Jurkat, Clone E6-1 (cell line): ENCODE data around the gene METRNL.
"Not testable (repeated sequence)": the region's sequence is repeated elsewhere in the genome, so short reads cannot be mapped to it uniquely, and the experiment has no call there.

Experiments used
- DNase-seq: peaks from one replicate; pipeline ENCODE4 v3.0.0-alpha.2; 2011; ENCODE audit warnings: low read depth, low spot score
- H3K4me3 ChIP-seq: 2 replicates; pipeline ENCODE4 v1.5.1; 2011; ENCODE audit warnings: mild to moderate bottlenecking, low read length, control low read depth, moderate library complexity

The METRNL gene

GRCh38 chr17:83113381-83113780 is 34.0 kb downstream of the METRNL start:
- DNase-seq = no peak
- H3K4me3 ChIP-seq = no peak overlapping the region

DNA sequence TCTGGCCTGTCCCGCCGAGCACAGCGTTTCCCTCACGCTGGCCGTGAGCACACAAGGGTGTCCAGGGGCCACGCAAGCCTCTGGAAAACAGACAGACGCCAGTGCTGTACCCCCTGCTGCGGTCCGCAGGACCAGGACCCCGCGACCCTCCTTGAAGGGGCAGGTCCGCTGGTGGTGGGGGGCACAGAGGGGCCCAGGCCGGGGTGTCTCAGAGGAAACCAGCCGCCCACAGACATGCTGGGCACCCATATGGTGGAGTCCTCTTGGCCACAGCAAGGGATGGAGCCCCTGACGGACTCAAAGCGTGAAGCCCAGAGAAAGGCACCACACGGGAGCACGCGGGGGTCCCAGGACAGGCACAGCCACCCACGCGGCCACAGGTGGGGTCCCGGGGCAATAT is 34.4 kb downstream of the METRNL start:
- DNase-seq = no peak

DNA sequence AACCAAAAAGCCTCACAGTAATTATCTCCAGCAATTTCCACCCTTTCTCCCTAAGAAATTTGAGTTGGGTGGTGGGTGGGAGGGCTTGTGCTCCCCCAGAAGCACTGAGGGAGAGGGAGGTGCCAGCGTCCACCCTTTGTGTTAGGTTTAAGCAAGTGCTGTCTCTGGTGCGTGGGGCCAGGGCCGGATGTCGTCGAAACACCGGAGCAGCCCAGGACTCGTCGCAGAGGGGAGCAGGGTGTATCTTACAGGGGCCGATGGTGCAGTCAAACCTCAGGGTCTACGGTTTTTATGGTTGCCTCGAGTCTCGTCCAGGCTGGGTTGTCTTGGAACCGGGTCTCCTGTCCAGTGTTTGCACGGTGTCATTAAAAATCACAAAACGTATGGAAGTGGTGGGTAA is 35.3 kb downstream of the METRNL start:
- DNase-seq = no peak
- H3K4me3 ChIP-seq = no peak overlapping the region

More for the DNA sequence above, 34.4 kb downstream of the METRNL start:
- H3K4me3 ChIP-seq = no peak overlapping the region

- H3K4me3 ChIP-seq = no peak overlapping the region
- no peak for DNase-seq
These were observed 35.8 kb downstream of the METRNL start for GRCh38 chr17:83115202-83115651.

- no peak for DNase-seq
- H3K4me3 ChIP-seq = no peak overlapping the region
These were observed 36.4 kb downstream of the METRNL start for GRCh38 chr17:83115832-83116231.

DNA sequence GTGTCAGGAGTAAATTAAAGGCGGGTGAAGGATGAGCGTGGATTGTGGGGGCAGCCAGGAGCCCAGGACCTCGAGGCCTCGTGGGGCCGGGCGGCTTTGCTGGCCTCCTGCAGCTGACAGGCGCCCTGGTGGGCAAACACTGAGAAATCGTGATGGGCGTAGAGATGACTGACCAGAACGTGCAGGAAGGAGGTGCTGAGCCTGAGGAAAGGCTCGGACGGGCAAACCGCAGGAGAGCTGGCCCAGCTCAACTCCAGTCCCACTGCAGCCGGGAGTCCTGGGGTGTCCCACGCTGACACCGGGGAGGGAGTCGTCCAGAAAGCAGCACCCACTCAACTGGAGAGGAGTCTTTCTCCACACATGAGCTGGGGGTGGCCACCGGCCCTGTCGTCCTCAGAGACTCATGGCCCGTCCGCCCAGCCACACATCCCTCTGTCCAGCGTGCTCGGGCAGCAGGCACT is 36.9 kb downstream of the METRNL start:
- H3K4me3 ChIP-seq = no peak overlapping the region
- DNase-seq = no peak

GRCh38 chr17:83116783-83117555 is 37.6 kb downstream of the METRNL start:
- no peak overlapping the region for H3K4me3 ChIP-seq
- DNase-seq = no peak

DNA sequence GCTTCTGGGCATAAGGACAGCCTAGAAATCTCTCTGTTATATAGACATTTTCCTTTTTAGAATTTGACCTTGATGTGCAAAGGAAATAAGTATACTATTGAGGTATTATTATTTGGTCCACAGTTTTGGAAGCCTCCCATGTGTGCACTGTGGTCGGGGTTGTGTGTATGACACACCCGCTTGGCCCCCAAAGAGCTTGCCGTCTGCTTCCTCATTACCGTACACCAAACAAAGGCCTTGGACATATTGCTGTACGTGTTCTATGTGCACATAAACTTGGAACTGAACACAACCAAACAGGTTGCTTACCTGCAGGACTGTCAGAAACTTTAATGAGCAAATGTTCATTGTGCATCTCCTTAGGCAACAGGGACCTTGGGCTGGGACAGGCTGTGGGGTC is 38.2 kb downstream of the METRNL start:
- H3K4me3 ChIP-seq = no peak overlapping the region
- DNase-seq = no peak

DNA sequence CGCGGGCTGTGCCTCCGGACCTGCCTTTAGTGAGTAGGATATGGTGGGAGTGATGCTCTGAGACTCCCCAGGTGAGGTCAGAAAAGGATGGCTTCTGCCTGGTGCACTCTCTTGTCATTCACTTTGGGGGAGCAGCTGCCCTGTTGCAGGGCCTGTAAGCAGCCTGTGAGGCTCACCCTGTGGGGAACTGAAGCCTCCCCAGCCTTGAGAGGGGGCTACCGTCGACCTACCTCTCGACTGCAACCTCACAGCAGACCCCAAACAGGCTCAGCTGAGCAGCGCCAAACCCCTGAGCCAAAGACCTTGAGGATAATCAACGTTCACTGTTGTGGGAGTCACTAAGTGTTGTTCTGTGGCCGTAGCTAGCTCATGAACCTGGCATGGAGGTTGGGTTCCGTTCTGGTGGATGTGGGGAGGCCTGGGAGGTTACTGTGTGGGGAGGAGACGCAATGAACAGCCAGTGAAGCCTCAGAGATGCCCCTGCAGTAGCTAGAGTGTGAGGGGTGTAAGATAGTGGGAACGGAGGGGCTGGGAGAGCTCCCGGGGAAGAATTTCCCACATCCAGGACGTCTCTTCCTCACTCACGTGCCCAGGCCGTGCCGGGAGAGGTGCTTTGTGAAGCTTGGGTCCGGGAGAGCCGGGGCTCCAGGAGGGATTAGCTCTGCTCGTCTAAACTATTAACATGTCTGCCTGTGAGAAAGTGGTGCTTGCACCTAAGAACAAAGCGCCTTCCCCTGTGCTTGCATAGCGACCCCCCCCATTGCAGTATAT is 38.8 kb downstream of the METRNL start:
- H3K4me3 ChIP-seq = no peak overlapping the region
- no peak for DNase-seq

DNA sequence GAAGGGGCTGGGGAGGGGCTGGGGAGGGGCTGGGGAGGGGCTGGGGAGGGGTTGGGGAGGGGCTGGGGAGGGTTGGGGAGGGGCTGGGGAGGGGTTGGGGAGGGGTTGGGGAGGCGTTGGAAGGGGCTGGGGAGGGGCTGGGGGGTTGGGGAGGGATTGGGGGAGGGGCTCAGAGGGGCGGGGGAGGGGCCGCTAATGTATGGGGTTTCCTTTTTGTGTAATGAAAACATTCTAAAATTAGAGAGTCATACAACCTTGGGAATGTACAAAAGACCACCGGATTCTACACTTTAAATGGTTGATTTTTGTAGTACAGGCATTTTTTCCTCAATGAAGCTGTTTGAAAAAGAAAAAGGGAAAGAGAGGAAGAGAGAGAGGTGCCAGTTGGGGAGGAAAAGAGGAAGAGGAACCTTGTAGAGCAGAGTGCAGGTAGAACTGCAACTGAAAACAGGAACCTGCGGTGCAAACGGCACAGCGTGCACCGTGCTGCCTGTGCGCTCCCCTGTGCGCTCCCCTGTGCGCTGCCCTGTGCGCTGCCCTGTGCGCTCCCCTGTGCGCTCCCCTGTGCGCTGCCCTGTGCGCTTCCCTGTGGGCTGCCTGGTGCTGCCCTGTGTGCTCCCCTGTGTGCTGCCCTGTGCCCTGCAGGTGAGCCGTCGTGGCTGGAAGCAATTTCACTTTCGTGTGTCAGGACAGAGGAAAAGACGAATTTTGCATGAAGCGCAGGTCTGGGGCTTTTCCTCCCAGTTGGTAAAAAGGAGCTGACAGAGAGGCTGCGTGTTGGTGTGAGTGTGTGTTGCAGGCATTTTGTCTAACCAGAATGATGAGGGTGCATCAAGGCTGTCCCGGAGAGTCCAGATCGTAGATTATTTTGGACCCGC is 40.8 kb downstream of the METRNL start:
- peak; percentile 37 for DNase-seq
- H3K4me3 ChIP-seq = peak overlapping the region; percentile 35

DNA sequence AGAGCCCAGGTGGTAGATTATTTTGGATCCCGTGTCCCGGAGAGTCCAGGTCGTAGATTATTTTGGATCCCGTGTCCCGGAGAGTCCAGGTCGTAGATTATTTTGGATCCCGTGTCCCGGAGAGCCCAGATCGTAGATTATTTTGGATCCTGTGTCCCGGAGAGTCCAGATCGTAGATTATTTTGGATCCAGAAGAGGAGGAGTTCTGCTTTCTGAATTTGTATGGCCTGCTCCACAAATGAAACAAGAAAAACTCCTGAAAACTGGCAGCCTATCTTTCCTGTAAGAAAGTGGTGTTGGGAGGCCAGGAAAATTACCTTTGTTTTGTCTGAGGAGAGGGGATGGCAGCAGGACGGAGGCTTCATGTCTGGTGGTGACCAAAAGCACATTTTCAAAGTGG is 42.1 kb downstream of the METRNL start:
- DNase-seq, H3K4me3 ChIP-seq: not testable (repeated sequence)

GRCh38 chr17:83121921-83122820 is 42.8 kb downstream of the METRNL start:
- DNase-seq = no peak
- H3K4me3 ChIP-seq = no peak overlapping the region

DNA sequence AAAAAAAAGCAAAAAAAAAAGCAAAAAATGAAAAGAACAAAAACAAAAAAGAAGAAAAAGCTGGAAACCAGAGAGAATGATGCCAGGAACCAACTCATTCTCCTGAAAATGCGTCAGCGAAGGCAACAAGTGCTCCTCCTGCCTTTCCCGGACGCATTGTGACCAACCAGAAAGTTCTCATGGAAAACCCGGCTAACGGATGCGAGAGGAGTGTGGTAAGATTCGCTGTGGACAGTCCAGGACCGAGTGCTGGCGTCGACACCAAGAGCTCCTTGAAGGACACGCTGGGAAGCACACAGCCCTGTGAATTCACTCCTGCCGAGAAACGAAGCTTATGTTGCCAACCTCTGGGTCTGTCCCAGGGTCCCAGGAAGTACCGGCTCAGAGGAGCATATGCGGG is 43.4 kb downstream of the METRNL start:
- no peak overlapping the region for H3K4me3 ChIP-seq
- no peak for DNase-seq

DNA sequence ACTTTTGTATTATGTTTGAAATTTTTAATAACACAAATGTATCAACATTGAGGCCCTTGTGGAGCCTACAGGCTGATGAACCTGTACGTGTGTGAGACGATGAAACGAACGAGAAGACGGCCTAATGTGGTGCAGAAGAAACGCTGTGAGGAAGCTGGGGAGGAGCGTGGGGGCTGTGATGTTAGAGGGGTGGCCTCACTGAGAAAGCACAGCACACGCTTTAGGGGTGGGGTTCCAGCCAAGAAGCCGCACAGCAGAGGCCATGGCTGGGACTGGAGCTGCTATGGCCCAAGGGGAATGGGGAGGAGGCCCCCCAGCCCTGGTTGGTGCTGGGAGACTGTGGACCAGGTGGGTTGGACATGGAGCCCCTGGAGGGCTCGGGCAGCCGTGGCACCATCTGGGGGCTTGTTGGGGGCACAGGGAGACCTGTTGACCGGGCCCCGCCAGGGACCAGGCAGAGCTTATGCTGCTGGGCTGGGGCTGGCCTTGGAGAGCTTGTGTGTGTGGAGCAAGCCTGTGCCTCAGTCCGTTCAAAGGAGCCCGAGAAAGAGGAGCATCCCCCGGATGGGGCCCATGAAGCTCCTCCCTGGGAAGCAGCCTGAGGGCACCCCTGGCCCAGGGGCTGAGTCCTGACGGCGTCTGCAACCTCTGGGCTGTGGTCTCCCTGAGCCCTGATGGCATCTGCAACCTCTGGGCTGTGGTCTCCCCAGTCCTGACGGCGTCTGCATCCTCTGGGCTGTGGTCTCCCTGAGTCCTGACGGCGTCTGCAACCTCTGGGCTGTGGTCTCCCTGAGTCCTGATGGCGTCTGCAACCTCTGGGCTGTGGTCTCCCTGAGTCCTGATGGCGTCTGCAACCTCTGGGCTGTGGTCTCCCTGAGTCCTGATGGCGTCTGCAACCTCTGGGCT is 44.7 kb downstream of the METRNL start:
- no peak for DNase-seq
- no peak overlapping the region for H3K4me3 ChIP-seq

DNA sequence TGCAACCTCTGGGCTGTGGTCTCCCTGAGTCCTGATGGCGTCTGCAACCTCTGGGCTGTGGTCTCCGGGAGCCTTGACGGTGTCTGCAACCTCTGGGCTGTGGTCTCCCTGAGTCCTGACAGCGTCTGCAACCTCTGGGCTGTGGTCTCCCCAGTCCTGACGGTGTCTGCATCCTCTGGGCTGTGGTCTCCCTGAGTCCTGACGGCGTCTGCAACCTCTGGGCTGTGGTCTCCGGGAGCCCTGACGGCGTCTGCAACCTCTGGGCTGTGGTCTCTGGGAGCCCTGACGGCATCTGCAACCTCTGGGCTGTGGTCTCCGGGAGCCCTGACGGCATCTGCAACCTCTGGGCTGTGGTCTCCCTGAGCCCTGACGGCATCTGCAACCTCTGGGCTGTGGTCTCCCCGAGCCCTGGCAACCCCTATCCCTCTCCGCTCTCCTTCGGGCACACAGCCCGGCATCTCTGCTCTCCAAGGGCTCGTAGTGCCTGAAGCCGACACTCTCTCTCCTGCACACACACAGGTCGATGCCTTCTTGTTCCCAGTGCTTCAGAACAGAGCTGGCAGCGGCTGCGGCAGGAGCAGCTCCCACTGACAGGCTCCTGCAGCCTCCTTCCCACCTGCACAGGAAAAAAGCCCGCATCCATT is 45.6 kb downstream of the METRNL start:
- DNase-seq = peak; percentile 32
- H3K4me3 ChIP-seq = no peak overlapping the region

GRCh38 chr17:83125515-83126274 is 46.3 kb downstream of the METRNL start:
- no peak for DNase-seq
- H3K4me3 ChIP-seq = no peak overlapping the region
